HEK293 (cell line): Measurements from ENCODE around the gene LRRC8C.

Experiments used
- CTCF ChIA-PET: fragments of 350-600 bp; formaldehyde crosslinking; extraction: SDS; loops from one replicate; lab custom pipeline; 2021; ENCODE audit warnings: antibody characterized with exemption; lab: Yijun Ruan, JAX
- POLR2A ChIA-PET: fragments of 300-600 bp; formaldehyde crosslinking; extraction: SDS; loops from one replicate; lab custom pipeline; 2020; ENCODE audit warnings: antibody characterized with exemption, inconsistent platforms; lab: Yijun Ruan, JAX
- H3K27ac ChIP-seq: fragments of 200-500 bp; sonication (Bioruptor generic); 2 replicates; pipeline ENCODE4 v1.5.1; 2014; ENCODE audit warnings: low read depth, low read length, control low read depth, inconsistent platforms; ENCODE audit errors: extremely low read depth
- H3K36me3 ChIP-seq, 2 experiments: fragments of 200-500 bp in 1 of 2; sonication (Bioruptor generic) in 1 of 2; 1 replicate in 1 of 2; 2 replicates in 1 of 2; pipeline ENCODE4 v1.5.1; 2014 to 2017; ENCODE audit warnings: inconsistent platforms in 2 of 2, low read length in 2 of 2; ENCODE audit not compliant: control insufficient read depth in 2 of 2, insufficient read depth in 1 of 2
- H3K4me1 ChIP-seq: fragments of 200-500 bp; sonication (Bioruptor generic); 2 replicates; pipeline ENCODE4 v1.5.1; 2014; ENCODE audit warnings: mild to moderate bottlenecking, low read length, inconsistent platforms; ENCODE audit not compliant: control insufficient read depth, insufficient read depth
- H3K4me3 ChIP-seq: 2 replicates; pipeline ENCODE4 v1.5.1; 2011; ENCODE audit warnings: low read depth, mild to moderate bottlenecking, control low read depth, low read length, moderate library complexity
- H3K9me3 ChIP-seq: fragments of 200-500 bp; sonication (Bioruptor generic); 2 replicates; pipeline ENCODE4 v1.5.1; 2014; ENCODE audit warnings: low read depth, low read length, inconsistent platforms; ENCODE audit not compliant: control insufficient read depth, insufficient read depth
- BCL11A ChIP-seq: fragments of 450-650 bp; formaldehyde crosslinking; IDR thresholded peaks from 2 replicates; pipeline ENCODE4 v1.5.1; 2016; ENCODE audit warnings: low read depth, missing biosample characterization, missing genetic modification characterization
- GLI4 ChIP-seq: fragments of 450-650 bp; formaldehyde crosslinking; IDR thresholded peaks from 2 replicates; pipeline ENCODE4 v1.5.1; 2016; ENCODE audit warnings: missing biosample characterization, missing genetic modification characterization
- HIC1 ChIP-seq: fragments of 450-650 bp; formaldehyde crosslinking; IDR thresholded peaks from 2 replicates; pipeline ENCODE4 v1.5.1; 2016; ENCODE audit warnings: missing biosample characterization, missing genetic modification characterization
- HOXC10 ChIP-seq: sonication (generic); formaldehyde crosslinking; IDR thresholded peaks from 2 replicates; pipeline ENCODE4 v1.8.1; 2023; ENCODE audit warnings: mild to moderate bottlenecking, missing genetic modification reagents
- KLF16 ChIP-seq: fragments of 450-650 bp; formaldehyde crosslinking; IDR thresholded peaks from 2 replicates; pipeline ENCODE4 v1.5.1; 2017; ENCODE audit warnings: missing biosample characterization, missing genetic modification characterization
- MZF1 ChIP-seq: fragments of 450-650 bp; formaldehyde crosslinking; IDR thresholded peaks from 2 replicates; pipeline ENCODE4 v1.5.1; 2017; ENCODE audit warnings: missing biosample characterization, missing genetic modification characterization, borderline replicate concordance
- OSR2 ChIP-seq: fragments of 450-650 bp; formaldehyde crosslinking; IDR thresholded peaks from 2 replicates; pipeline ENCODE4 v1.5.1; 2016; ENCODE audit warnings: missing biosample characterization, missing genetic modification characterization
- PRDM2 ChIP-seq: fragments of 450-650 bp; formaldehyde crosslinking; IDR thresholded peaks from 2 replicates; pipeline ENCODE4 v1.5.1; 2016; ENCODE audit warnings: missing biosample characterization, missing genetic modification characterization, borderline replicate concordance
- SCRT2 ChIP-seq: fragments of 450-650 bp; formaldehyde crosslinking; IDR thresholded peaks from 2 replicates; pipeline ENCODE4 v1.5.1; 2016; ENCODE audit warnings: missing biosample characterization, missing genetic modification characterization
- ZBTB1 ChIP-seq: fragments of 450-650 bp; formaldehyde crosslinking; IDR thresholded peaks from 2 replicates; pipeline ENCODE4 v1.5.1; 2016; ENCODE audit warnings: missing biosample characterization, missing genetic modification characterization
- ZBTB11 ChIP-seq: fragments of 450-650 bp; formaldehyde crosslinking; conservative IDR thresholded peaks from 2 replicates; pipeline ENCODE4 v1.5.1; 2016; ENCODE audit warnings: low read depth, missing biosample characterization, missing genetic modification characterization
- ZIC2 ChIP-seq: fragments of 450-650 bp; formaldehyde crosslinking; IDR thresholded peaks from 2 replicates; pipeline ENCODE4 v1.5.1; 2016; ENCODE audit warnings: missing biosample characterization, missing genetic modification characterization
- ZNF114 ChIP-seq: fragments of 450-650 bp; formaldehyde crosslinking; IDR thresholded peaks from 2 replicates; pipeline ENCODE4 v1.5.0; 2017; ENCODE audit warnings: missing biosample characterization, missing genetic modification characterization
- ZNF146 ChIP-seq: fragments of 450-650 bp; formaldehyde crosslinking; IDR thresholded peaks from 2 replicates; pipeline ENCODE4 v1.5.1; 2016; ENCODE audit warnings: missing biosample characterization, missing genetic modification characterization
- ZNF16 ChIP-seq: fragments of 450-650 bp; formaldehyde crosslinking; IDR thresholded peaks from 2 replicates; pipeline ENCODE4 v1.5.1; 2016; ENCODE audit warnings: low read depth, missing biosample characterization, missing genetic modification characterization
- ZNF169 ChIP-seq: fragments of 450-650 bp; formaldehyde crosslinking; IDR thresholded peaks from 2 replicates; pipeline ENCODE4 v1.5.1; 2016; ENCODE audit warnings: missing biosample characterization, missing genetic modification characterization
- ZNF211 ChIP-seq: fragments of 450-650 bp; formaldehyde crosslinking; IDR thresholded peaks from 2 replicates; pipeline ENCODE4 v1.5.1; 2016; ENCODE audit warnings: low read depth, missing biosample characterization, missing genetic modification characterization
- ZNF292 ChIP-seq: fragments of 450-650 bp; formaldehyde crosslinking; IDR thresholded peaks from 2 replicates; pipeline ENCODE4 v1.5.1; 2016; ENCODE audit warnings: low read depth, missing biosample characterization, missing genetic modification characterization, borderline replicate concordance
- ZNF488 ChIP-seq: fragments of 450-650 bp; formaldehyde crosslinking; IDR thresholded peaks from 2 replicates; pipeline ENCODE4 v1.5.1; 2016; ENCODE audit warnings: missing biosample characterization, missing genetic modification characterization
- ZNF530 ChIP-seq: fragments of 450-650 bp; formaldehyde crosslinking; IDR thresholded peaks from 2 replicates; pipeline ENCODE4 v1.5.1; 2016; ENCODE audit warnings: low read depth, missing biosample characterization, missing genetic modification characterization
- ZNF830 ChIP-seq: fragments of 450-650 bp; IDR thresholded peaks from 2 replicates; pipeline ENCODE4 v1.5.0; 2018; ENCODE audit warnings: missing biosample characterization, missing genetic modification characterization, low read depth, mild to moderate bottlenecking, moderate library complexity

The LRRC8C gene

GRCh38 chr1:89631816-89632656 is 884 bp upstream of the LRRC8C start (continued):
- TF ChIP-seq MZF1 (tag by site-specific recombination) (peak; percentile 57; the same call in 1 of the 2 replicates), ZBTB1 (tag by site-specific recombination) (no peak)

GRCh38 chr1:89633248-89633799 is 404 bp downstream of the LRRC8C start:
- Histone ChIP-seq H3K36me3 (no peaks in the 10 kb centered on the region), H3K9me3 (no peaks in the 10 kb centered on the region), H3K27ac (peak overlapping the region; percentile 78), H3K4me1 (peaks cover 6% of the 10 kb centered on the region), H3K4me3 (peak overlapping the region; percentile 91)
- ChIA-PET CTCF (interaction anchor here (0.6 to 4.7 kb wide), 4 partner anchors 9 to 1073 kb away, joined by 3 to 33 read pairs (median 3); no protein-coding TSS in a partner anchor), POLR2A (interaction anchor here (0.6 to 0.8 kb wide), 3 partner anchors 37 to 1219 kb away, joined by 3 to 4 read pairs (median 4); no protein-coding TSS in a partner anchor)
- TF ChIP-seq ZNF830: no peak
- no peak for TF ChIP-seq ZNF114 (tag by site-specific recombination)
- peak; percentile 61 for TF ChIP-seq ZBTB11 (tag by site-specific recombination)
- TF ChIP-seq ZNF146 (tag by site-specific recombination): no peak
- no peak for TF ChIP-seq ZNF211
- TF ChIP-seq HIC1 (tag by site-specific recombination): peak; percentile 43; the same call in 1 of the 2 replicates
- TF ChIP-seq KLF16 (tag by site-specific recombination): peak; percentile 65; the same call in 1 of the 2 replicates
- TF ChIP-seq GLI4 (tag by site-specific recombination): no peak
- TF ChIP-seq ZNF292 (tag by site-specific recombination): no peak
- no peak for TF ChIP-seq HOXC10 (CRISPR knock-in tag)
- peak; percentile 93; the same call in 1 of the 2 replicates for TF ChIP-seq ZNF530
- TF ChIP-seq SCRT2 (tag by site-specific recombination): no peak
- no peak for TF ChIP-seq ZNF488 (tag by site-specific recombination)
- TF ChIP-seq ZNF169 (tag by site-specific recombination): no peak
- no peak for TF ChIP-seq PRDM2 (tag by site-specific recombination)
- TF ChIP-seq ZNF16 (tag by site-specific recombination): no peak
- TF ChIP-seq BCL11A (tag by site-specific recombination): no peak
- peak; percentile 44; the same call in 1 of the 2 replicates for TF ChIP-seq OSR2 (tag by site-specific recombination)
- peak; percentile 83 for TF ChIP-seq ZIC2 (tag by site-specific recombination)
